HG03025 (cell line): ENCODE measurements around the gene EIF2S1.

Source experiments
- ATAC-seq: cut with Tn5 transposase; IDR thresholded peaks from one replicate; pipeline ENCODE4 v1.9.1; 2021; ENCODE audit warnings: mild to moderate bottlenecking, moderate library complexity; ENCODE audit not compliant: unreplicated experiment, low FRiP score

The EIF2S1 gene

GRCh38 chr14:67429510-67430205 is 69.5 kb downstream of the EIF2S1 start:
- no peak for ATAC-seq

- ATAC-seq: no peak
Observed at GRCh38 chr14:67432050-67432564, 72.0 kb downstream of the EIF2S1 start.

GRCh38 chr14:67435603-67436002 is 75.5 kb downstream of the EIF2S1 start:
- no peak for ATAC-seq
